GM12878 (cell line): ENCODE data around the gene RPS2. TPM values are rescaled to one million over a fixed set of nuclear protein-coding genes. Genes with fewer than 3 reads are reported as not detected.

Source experiments
- ATAC-seq: fragments of 200-7000 bp; cut with Tn5 transposase; 3 replicates; pipeline ENCODE4 v1.9.1; 2020; ENCODE audit warnings: mild to moderate bottlenecking, moderate library complexity
- BruUV-seq: library from RNA; stranded (reverse); fragments of 400-500 nt; replicated peaks from 2 replicates; lab custom pipeline; 2021; lab: Mats Ljungman, UMichigan
- CTCF ChIA-PET: fragments of 300-600 bp; sonication (Branson Sonifier 250); formaldehyde crosslinking; extraction: SDS; loops from one replicate; lab custom pipeline; 2021; ENCODE audit warnings: inconsistent platforms; lab: Yijun Ruan, JAX
- POLR2A ChIA-PET: fragments of 350-600 bp; formaldehyde crosslinking; extraction: SDS; loops from one replicate; lab custom pipeline; 2021; ENCODE audit warnings: inconsistent platforms; lab: Charles Lee
- RAD21 ChIA-PET: fragments of 300-600 bp; sonication (Branson Sonifier 250); formaldehyde crosslinking; loops from one replicate; lab custom pipeline; 2023; ENCODE audit warnings: antibody characterized with exemption; ENCODE audit not compliant: unreplicated experiment; lab: Charles Lee
- SMC1A ChIA-PET: fragments of 300-600 bp; sonication (Branson Sonifier 250); formaldehyde crosslinking; loops from one replicate; lab custom pipeline; 2023; ENCODE audit not compliant: unreplicated experiment, uncharacterized antibody; lab: Charles Lee
- DNase-seq: peaks from one replicate; pipeline ENCODE4 v3.0.0-alpha.2; 2011; ENCODE audit warnings: low read depth, low spot score
- FAIRE-seq: peaks from 3 replicates; lab custom pipeline; 2011; peaks lifted over from hg19 to GRCh38; lab: Jason Lieb, UNC
- H2AFZ ChIP-seq: 2 replicates; pipeline ENCODE4 v1.6.0; 2011; ENCODE audit warnings: low read depth, low read length, control low read depth; ENCODE audit not compliant: control insufficient read depth
- H3K27ac ChIP-seq: 2 replicates; pipeline ENCODE4 v1.5.1; 2011; ENCODE audit warnings: control low read depth; ENCODE audit not compliant: control insufficient read depth, insufficient read depth
- H3K27me3 ChIP-seq, 2 experiments: replicated peaks in 1 of 2; 2 replicates each; pipeline versions ENCODE4 v1.6.0 to v1.6.1; 2011; ENCODE audit warnings: low read length in 1 of 2; ENCODE audit not compliant: control insufficient read depth in 2 of 2, insufficient read depth in 2 of 2
- H3K36me3 ChIP-seq, 2 experiments: 2 replicates each; pipeline ENCODE4 v1.5.1; 2011; ENCODE audit warnings: low read length in 1 of 2; ENCODE audit not compliant: control insufficient read depth in 2 of 2, insufficient read depth in 2 of 2
- H3K4me1 ChIP-seq: 2 replicates; pipeline ENCODE4 v1.6.1; 2011; ENCODE audit warnings: mild to moderate bottlenecking, low read length, moderate library complexity, mixed read lengths; ENCODE audit not compliant: control insufficient read depth, insufficient read depth
- H3K4me2 ChIP-seq: 2 replicates; pipeline ENCODE4 v1.6.0; 2011; ENCODE audit warnings: control low read depth; ENCODE audit not compliant: control insufficient read depth, insufficient read depth
- H3K4me3 ChIP-seq: fragments of 200-600 bp; sonication (generic); 2 replicates; pipeline ENCODE4 v1.5.1; 2016
- H3K79me2 ChIP-seq: 2 replicates; pipeline ENCODE4 v1.6.0; 2011; ENCODE audit warnings: low read length; ENCODE audit not compliant: control insufficient read depth, insufficient read depth
- H3K9ac ChIP-seq: 2 replicates; pipeline ENCODE4 v1.8.0; 2011; ENCODE audit warnings: low read length, control low read depth, mixed read lengths; ENCODE audit not compliant: control insufficient read depth, insufficient read depth
- H3K9me3 ChIP-seq: replicated peaks from 3 replicates; pipeline ENCODE4 v1.5.1; 2011; ENCODE audit warnings: mild to moderate bottlenecking, low read length; ENCODE audit not compliant: control insufficient read depth, insufficient read depth
- H4K20me1 ChIP-seq: 2 replicates; pipeline ENCODE4 v1.6.0; 2011; ENCODE audit not compliant: control insufficient read depth, insufficient read depth
- BMI1 ChIP-seq: fragments of 450-650 bp; IDR thresholded peaks from 2 replicates; pipeline ENCODE4 v1.6.1; 2016; ENCODE audit warnings: mild to moderate bottlenecking, moderate library complexity, borderline replicate concordance
- GATAD2B ChIP-seq: fragments of 450-650 bp; conservative IDR thresholded peaks from 2 replicates; pipeline ENCODE4 v1.6.1; 2017; ENCODE audit warnings: low read depth, mild to moderate bottlenecking, moderate library complexity
- HDGF ChIP-seq: fragments of 450-650 bp; IDR thresholded peaks from 2 replicates; pipeline ENCODE4 v1.6.1; 2016; ENCODE audit warnings: antibody characterized with exemption
- IKZF1 ChIP-seq: fragments of 450-650 bp; conservative IDR thresholded peaks from 2 replicates; pipeline ENCODE4 v1.6.1; 2017; ENCODE audit warnings: antibody characterized with exemption, mild to moderate bottlenecking
- IRF5 ChIP-seq: fragments of 450-650 bp; IDR thresholded peaks from 2 replicates; pipeline ENCODE4 v1.6.1; 2017; ENCODE audit warnings: borderline replicate concordance
- SIX5 ChIP-seq: IDR thresholded peaks from 2 replicates; pipeline ENCODE4 v1.6.1; 2011; ENCODE audit warnings: mild to moderate bottlenecking, low read depth, low read length, moderate library complexity; ENCODE audit not compliant: severe bottlenecking
- WRNIP1 ChIP-seq: IDR thresholded peaks from 2 replicates; pipeline ENCODE4 v1.6.1; 2011; ENCODE audit warnings: low read depth, low read length, improper control_type of control experiment, borderline replicate concordance
- ZBTB33 ChIP-seq: fragments of 450-650 bp; IDR thresholded peaks from 2 replicates; pipeline ENCODE4 v1.6.1; 2017; ENCODE audit warnings: mild to moderate bottlenecking
- ZNF592 ChIP-seq: fragments of 450-650 bp; IDR thresholded peaks from 2 replicates; pipeline ENCODE4 v1.6.1; 2017; ENCODE audit warnings: mild to moderate bottlenecking, moderate library complexity
- WGBS: methylation state at CpG from one replicate; pipeline ENCODE4 v1.1.6; 2016; ENCODE audit warnings: low lambda C conversion rate; ENCODE audit not compliant: insufficient replicate concordance, insufficient coverage; ENCODE audit errors: missing lambda C conversion rate; 5-methylcytosine and 5-hydroxymethylcytosine counted together
- in situ Hi-C: fragments of 300-500 bp; cut with MboI; formaldehyde crosslinking; loops from 9 replicates; pipeline ENCODE4 v1.14.3; 2018; ENCODE audit warnings: mixed read lengths
- intact Hi-C: fragments of 100-400 bp; cut with micrococcal nuclease; formaldehyde crosslinking; loops from one replicate; pipeline ENCODE4 v1.14.2; 2022; ENCODE audit not compliant: unreplicated experiment
- polyA plus RNA-seq, 11 experiments: library from polyadenylated mRNA; depleted of rRNA in 4 of 11; unstranded in 6 of 11; stranded (reverse) in 5 of 11; fragments of >200 nt; fragmentation: Nextera tagmentation in 4 of 11; fragmentation: Illumina TruSeq in 1 of 11; extraction: Ambion mirVana in 4 of 11; extraction: Trizol in 1 of 11; gene quantifications; 1 replicate in 1 of 11; 2 replicates in 10 of 11; pipeline versions ENCODE4 v1.2.1 to v1.2.3, GENCODE V29; 2011 to 2016; ENCODE audit warnings: inconsistent platforms in 2 of 11, missing spikeins in 2 of 11, low read depth in 1 of 11
- total RNA-seq, 4 experiments: library from RNA; depleted of rRNA in 3 of 4; stranded (reverse); fragments of >200 nt in 3 of 4; fragmentation: Illumina TruSeq in 1 of 4; extraction: Trizol in 1 of 4; gene quantifications; 2 replicates each; pipeline versions ENCODE4 v1.2.1 to v1.2.3, GENCODE V29; 2013 to 2021

The RPS2 gene
- total and polyA plus RNA-seq, 10 of the 15 experiments (the other 5 are each of a cell fraction or from before 2014, with no cell fraction given): 1,295 to 7,121 (median 3,933) TPM

- no peak for TF ChIP-seq BMI1
- TF ChIP-seq ZNF592: no peak
- 0 out of 2 replicates have a peak, but pooled peaks have one; percentile 30 for TF ChIP-seq IKZF1
- TF ChIP-seq, all 136 proteins: peak for 8
These were observed 16.8 kb upstream of the RPS2 start, which contains the start of gene NOXO1 (continued) for GRCh38 chr16:1981398-1981836.

- Histone ChIP-seq H3K9ac (no peak overlapping the region), H3K79me2 (no peaks in the 10 kb centered on the region; the same call in none of the 2 replicates), H4K20me1 (no peaks in the 10 kb centered on the region), H3K4me2 (no peak overlapping the region), H3K4me3 (no peak overlapping the region), H3K27ac (no peak overlapping the region), H3K27me3 (0 out of 4 replicates have a peak, but pooled peaks cover 0 to 5% of the 10 kb centered on the region in 2 experiments), H3K36me3 (peaks cover 0 to 23% of the 10 kb centered on the region in 2 experiments; a peak in 3 of 4 replicates), H3K4me1 (peaks cover 23% of the 10 kb centered on the region), H3K9me3 (no peaks in the 10 kb centered on the region), H2AFZ (no peak overlapping the region)
- FAIRE-seq (no peak), DNase-seq (no peak), ATAC-seq (no peak)
- no TSS peak for BruUV-seq
- WGBS: 33% methylated on average over 16 of the region's 16 CpGs
- in situ Hi-C loops: no loop called here
- ChIA-PET SMC1A (interaction anchor here (1.6 to 1.7 kb wide), 2 partner anchors 16 to 27 kb away, joined by 5 to 7 read pairs; partner anchors contain the start of gene RPS2), CTCF (interaction anchor here (1.6 to 1.7 kb wide), 2 partner anchors 23 to 160 kb away, joined by 5 to 6 read pairs; no protein-coding TSS in a partner anchor), POLR2A (interaction anchor here (1.8 to 4.7 kb wide), 5 partner anchors 9 to 37 kb away, joined by 5 to 25 read pairs (median 18); partner anchors contain the start of genes MSRB1, RPS2 and TBL3), RAD21 (interaction anchor here (1.1 to 2.6 kb wide), 4 partner anchors 9 to 160 kb away, joined by 4 to 12 read pairs (median 6); partner anchors contain the start of genes RPS2 and TBL3)
- intact Hi-C loops: no loop called here
- TF ChIP-seq WRNIP1 (no peak), GATAD2B (no peak), HDGF (no peak), ZBTB33 (no peak), SIX5 (no peak), IRF5 (no peak)
These were observed 16.1 kb upstream of the RPS2 start for GRCh38 chr16:1980770-1981087.
